GM12878 (cell line): ENCODE data around the gene SAMSN1. TPM values are rescaled to one million over a fixed set of nuclear protein-coding genes. Genes with fewer than 3 reads are reported as not detected.
"Not testable (repeated sequence)": the region's sequence is repeated elsewhere in the genome, so short reads cannot be mapped to it uniquely, and the experiment has no call there.

Experiments used
- ATAC-seq: fragments of 200-7000 bp; cut with Tn5 transposase; 3 replicates; pipeline ENCODE4 v1.9.1; 2020; ENCODE audit warnings: mild to moderate bottlenecking, moderate library complexity
- BruUV-seq: library from RNA; stranded (reverse); fragments of 400-500 nt; replicated peaks from 2 replicates; lab custom pipeline; 2021; lab: Mats Ljungman, UMichigan
- CTCF ChIA-PET: fragments of 300-600 bp; sonication (Branson Sonifier 250); formaldehyde crosslinking; extraction: SDS; loops from one replicate; lab custom pipeline; 2021; ENCODE audit warnings: inconsistent platforms; lab: Yijun Ruan, JAX
- POLR2A ChIA-PET: fragments of 350-600 bp; formaldehyde crosslinking; extraction: SDS; loops from one replicate; lab custom pipeline; 2021; ENCODE audit warnings: inconsistent platforms; lab: Charles Lee
- RAD21 ChIA-PET: fragments of 300-600 bp; sonication (Branson Sonifier 250); formaldehyde crosslinking; loops from one replicate; lab custom pipeline; 2023; ENCODE audit warnings: antibody characterized with exemption; ENCODE audit not compliant: unreplicated experiment; lab: Charles Lee
- SMC1A ChIA-PET: fragments of 300-600 bp; sonication (Branson Sonifier 250); formaldehyde crosslinking; loops from one replicate; lab custom pipeline; 2023; ENCODE audit not compliant: unreplicated experiment, uncharacterized antibody; lab: Charles Lee
- DNase-seq: peaks from one replicate; pipeline ENCODE4 v3.0.0-alpha.2; 2011; ENCODE audit warnings: low read depth, low spot score
- FAIRE-seq: peaks from 3 replicates; lab custom pipeline; 2011; peaks lifted over from hg19 to GRCh38; lab: Jason Lieb, UNC
- H2AFZ ChIP-seq: 2 replicates; pipeline ENCODE4 v1.6.0; 2011; ENCODE audit warnings: low read depth, low read length, control low read depth; ENCODE audit not compliant: control insufficient read depth
- H3K27ac ChIP-seq: 2 replicates; pipeline ENCODE4 v1.5.1; 2011; ENCODE audit warnings: control low read depth; ENCODE audit not compliant: control insufficient read depth, insufficient read depth
- H3K27me3 ChIP-seq, 2 experiments: replicated peaks in 1 of 2; 2 replicates each; pipeline versions ENCODE4 v1.6.0 to v1.6.1; 2011; ENCODE audit warnings: low read length in 1 of 2; ENCODE audit not compliant: control insufficient read depth in 2 of 2, insufficient read depth in 2 of 2
- H3K36me3 ChIP-seq, 2 experiments: 2 replicates each; pipeline ENCODE4 v1.5.1; 2011; ENCODE audit warnings: low read length in 1 of 2; ENCODE audit not compliant: control insufficient read depth in 2 of 2, insufficient read depth in 2 of 2
- H3K4me1 ChIP-seq: 2 replicates; pipeline ENCODE4 v1.6.1; 2011; ENCODE audit warnings: mild to moderate bottlenecking, low read length, moderate library complexity, mixed read lengths; ENCODE audit not compliant: control insufficient read depth, insufficient read depth
- H3K4me2 ChIP-seq: 2 replicates; pipeline ENCODE4 v1.6.0; 2011; ENCODE audit warnings: control low read depth; ENCODE audit not compliant: control insufficient read depth, insufficient read depth
- H3K4me3 ChIP-seq: fragments of 200-600 bp; sonication (generic); 2 replicates; pipeline ENCODE4 v1.5.1; 2016
- H3K79me2 ChIP-seq: 2 replicates; pipeline ENCODE4 v1.6.0; 2011; ENCODE audit warnings: low read length; ENCODE audit not compliant: control insufficient read depth, insufficient read depth
- H3K9ac ChIP-seq: 2 replicates; pipeline ENCODE4 v1.8.0; 2011; ENCODE audit warnings: low read length, control low read depth, mixed read lengths; ENCODE audit not compliant: control insufficient read depth, insufficient read depth
- H3K9me3 ChIP-seq: replicated peaks from 3 replicates; pipeline ENCODE4 v1.5.1; 2011; ENCODE audit warnings: mild to moderate bottlenecking, low read length; ENCODE audit not compliant: control insufficient read depth, insufficient read depth
- H4K20me1 ChIP-seq: 2 replicates; pipeline ENCODE4 v1.6.0; 2011; ENCODE audit not compliant: control insufficient read depth, insufficient read depth
- DPF2 ChIP-seq: fragments of 450-650 bp; IDR thresholded peaks from 2 replicates; pipeline ENCODE4 v1.6.1; 2017; ENCODE audit warnings: mild to moderate bottlenecking
- PAX8 ChIP-seq: fragments of 450-650 bp; IDR thresholded peaks from 2 replicates; pipeline ENCODE4 v1.6.1; 2017; ENCODE audit warnings: mild to moderate bottlenecking, moderate library complexity
- ZNF622 ChIP-seq: fragments of 450-650 bp; IDR thresholded peaks from 2 replicates; pipeline ENCODE4 v1.6.1; 2017; ENCODE audit warnings: mild to moderate bottlenecking, inconsistent platforms
- WGBS: methylation state at CpG from one replicate; pipeline ENCODE4 v1.1.6; 2016; ENCODE audit warnings: low lambda C conversion rate; ENCODE audit not compliant: insufficient replicate concordance, insufficient coverage; ENCODE audit errors: missing lambda C conversion rate; 5-methylcytosine and 5-hydroxymethylcytosine counted together
- in situ Hi-C: fragments of 300-500 bp; cut with MboI; formaldehyde crosslinking; loops from 9 replicates; pipeline ENCODE4 v1.14.3; 2018; ENCODE audit warnings: mixed read lengths
- intact Hi-C: fragments of 100-400 bp; cut with micrococcal nuclease; formaldehyde crosslinking; loops from one replicate; pipeline ENCODE4 v1.14.2; 2022; ENCODE audit not compliant: unreplicated experiment
- polyA plus RNA-seq, 11 experiments: library from polyadenylated mRNA; depleted of rRNA in 4 of 11; unstranded in 6 of 11; stranded (reverse) in 5 of 11; fragments of >200 nt; fragmentation: Nextera tagmentation in 4 of 11; fragmentation: Illumina TruSeq in 1 of 11; extraction: Ambion mirVana in 4 of 11; extraction: Trizol in 1 of 11; gene quantifications; 1 replicate in 1 of 11; 2 replicates in 10 of 11; pipeline versions ENCODE4 v1.2.1 to v1.2.3, GENCODE V29; 2011 to 2016; ENCODE audit warnings: inconsistent platforms in 2 of 11, missing spikeins in 2 of 11, low read depth in 1 of 11
- total RNA-seq, 4 experiments: library from RNA; depleted of rRNA in 3 of 4; stranded (reverse); fragments of >200 nt in 3 of 4; fragmentation: Illumina TruSeq in 1 of 4; extraction: Trizol in 1 of 4; gene quantifications; 2 replicates each; pipeline versions ENCODE4 v1.2.1 to v1.2.3, GENCODE V29; 2013 to 2021

Gene SAMSN1
- total and polyA plus RNA-seq, 10 of the 15 experiments (the other 5 are each of a cell fraction or from before 2014, with no cell fraction given), result 23.2 to 102 (median 44.9) TPM

GRCh38 chr21:14513804-14514203 is 32.3 kb downstream of the SAMSN1 start:
- H3K27ac ChIP-seq, result no peak overlapping the region
- H3K4me1 ChIP-seq, result no peaks in the 10 kb centered on the region
- in situ Hi-C loops (no loop called here), intact Hi-C loops (no loop called here)
- ChIA-PET SMC1A (interaction anchor here (1.5 kb wide), 1 partner anchor 10 kb away, joined by 5 read pairs; no protein-coding TSS in a partner anchor), RAD21 (no interaction called here), POLR2A (interaction anchor here (2.7 kb wide), 1 partner anchor 11 kb away, joined by 8 read pairs; no protein-coding TSS in a partner anchor), CTCF (no interaction called here)
- H3K9ac ChIP-seq, result no peak overlapping the region
- WGBS, result 100% methylated on average over 1 of the region's 1 CpG
- no peak overlapping the region for H3K4me2 ChIP-seq
- no peak for ATAC-seq
- no TSS peak for BruUV-seq
- peaks cover 4% of the 10 kb centered on the region; the same call in 2 of the 3 replicates for H3K9me3 ChIP-seq
- no peak for DNase-seq
- no peak for FAIRE-seq
- H3K27me3 ChIP-seq, result no peaks in the 10 kb centered on the region
- H3K36me3 ChIP-seq, result peaks cover 0 to 34% of the 10 kb centered on the region in 2 experiments; a peak in 3 of 4 replicates
- H2AFZ ChIP-seq, result no peak overlapping the region
- no peaks in the 10 kb centered on the region for H4K20me1 ChIP-seq
- H3K4me3 ChIP-seq, result no peak overlapping the region
- peaks cover 2% of the 10 kb centered on the region for H3K79me2 ChIP-seq
- TF ChIP-seq ZNF622 (no peak), PAX8 (no peak), DPF2 (no peak)

- CTCF ChIA-PET, result interaction anchor here (0.9 kb wide), 1 partner anchor 10 kb away, joined by 3 read pairs; no protein-coding TSS in a partner anchor
- H3K4me2 ChIP-seq, H4K20me1 ChIP-seq, RAD21 ChIA-PET, H3K9ac ChIP-seq, in situ Hi-C loops, H3K79me2 ChIP-seq, H3K27me3 ChIP-seq, H2AFZ ChIP-seq, H3K4me1 ChIP-seq, BruUV-seq, POLR2A ChIA-PET, H3K27ac ChIP-seq, H3K4me3 ChIP-seq, FAIRE-seq, H3K9me3 ChIP-seq, ATAC-seq, intact Hi-C loops, DNase-seq: not testable (repeated sequence)
- H3K36me3 ChIP-seq, result peaks cover 2 to 34% of the 10 kb centered on the region in 2 experiments
- SMC1A ChIA-PET, result interaction anchor here (0.9 to 1.7 kb wide), 3 partner anchors 12 to 231 kb away, joined by 3 to 6 read pairs (median 3); no protein-coding TSS in a partner anchor
- WGBS, result 100% methylated on average over 2 of the region's 2 CpGs
Observed at GRCh38 chr21:14506859-14507457, 39.2 kb downstream of the SAMSN1 start.
